Thyroid gland (tissue), 4 donors: ENCODE results near the gene JDP2. TPM values are rescaled to one million over a fixed set of nuclear protein-coding genes. Genes with fewer than 3 reads are reported as not detected.

Source experiments
- DNase-seq, 2 donors: peaks; one replicate each; pipeline ENCODE4 v3.0.0-alpha.2; 2019
- H3K27ac ChIP-seq, 3 donors: fragments of 200-600 bp; sonication (generic); 1 replicate in 2 of 3; 2 replicates in 1 of 3; pipeline ENCODE4 v1.5.1; 2016 to 2019; ENCODE audit warnings: mild to moderate bottlenecking in 1 of 3, moderate library complexity in 1 of 3
- H3K27me3 ChIP-seq: fragments of 200-600 bp; sonication (generic); one replicate; pipeline ENCODE4 v1.5.1; 2019
- H3K36me3 ChIP-seq, 2 donors: fragments of 200-600 bp; sonication (generic); one replicate each; pipeline ENCODE4 v1.5.1; 2016 to 2019
- H3K4me1 ChIP-seq, 2 donors: fragments of 200-600 bp; sonication (generic); one replicate each; pipeline ENCODE4 v1.5.1; 2017 to 2019
- H3K4me3 ChIP-seq, 3 donors: fragments of 200-600 bp; sonication (generic); replicated peaks in 1 of 3; 1 replicate in 2 of 3; 2 replicates in 1 of 3; pipeline ENCODE4 v1.5.1; 2016; ENCODE audit warnings: mild to moderate bottlenecking in 1 of 3
- H3K9me3 ChIP-seq: fragments of 200-600 bp; sonication (generic); one replicate; pipeline ENCODE4 v1.5.1; 2017
- POLR2A ChIP-seq, 2 donors: fragments of 450-650 bp; IDR thresholded peaks; one replicate each; pipeline ENCODE4 v1.6.1; 2017; ENCODE audit warnings: antibody characterized with exemption in 2 of 2, mild to moderate bottlenecking in 2 of 2, moderate library complexity in 1 of 2
- WGBS, 2 donors: methylation state at CpG; one replicate each; pipeline ENCODE4 v1.1.5; 2017; 5-methylcytosine and 5-hydroxymethylcytosine counted together
- intact Hi-C: fragments of 100-400 bp; cut with DNase I; formaldehyde crosslinking; loops from one replicate; pipeline ENCODE4 v1.15.1; 2023
- total RNA-seq, 4 donors: library from RNA; depleted of rRNA; stranded (reverse); fragments of >200 nt; gene quantifications; one replicate each; pipeline ENCODE4 v1.2.3, GENCODE V29; 2016
- TF ChIP-seq, protein P1 (sequence below), 6 experiments: fragments of 200-600 bp in 3 of 6; fragments of 450-650 bp in 3 of 6; sonication (generic) in 3 of 6; IDR thresholded peaks; one replicate each; pipeline ENCODE4 v1.5.1; 2016 to 2019; ENCODE audit warnings: antibody characterized with exemption in 6 of 6, mild to moderate bottlenecking in 2 of 6, inconsistent platforms in 1 of 6, moderate library complexity in 1 of 6

Gene JDP2
- total RNA-seq, 4 donors from 2014 or later, result 24.2 to 54.6 (median 36.3) TPM

DNA sequence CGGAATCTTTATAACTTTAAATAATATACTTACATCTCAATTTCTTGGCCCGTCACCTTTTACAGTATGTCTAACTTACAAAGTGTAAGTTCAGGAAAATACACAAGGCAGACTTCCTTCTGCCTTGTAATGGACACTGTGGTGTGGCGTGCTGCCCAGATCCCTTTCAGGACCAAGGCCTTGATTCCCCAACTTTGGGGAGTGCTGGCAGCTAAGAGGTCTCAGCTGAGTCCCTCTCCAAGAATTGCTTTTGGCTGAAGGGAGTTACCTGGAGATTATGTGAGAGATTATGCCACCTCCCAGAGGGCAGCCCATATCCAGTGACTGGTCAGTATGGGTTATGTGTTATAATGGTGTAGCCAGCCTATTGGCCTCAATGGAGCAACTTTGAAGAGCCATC, 73.3 kb downstream of the JDP2 start:
- 97 to 98% methylated on average over 3 of the region's 3 CpGs for WGBS, 2 donors
- no peak for TF ChIP-seq POLR2A (IDR thresholded peaks at IDR 0.05)
- TF ChIP-seq, protein P1, sequence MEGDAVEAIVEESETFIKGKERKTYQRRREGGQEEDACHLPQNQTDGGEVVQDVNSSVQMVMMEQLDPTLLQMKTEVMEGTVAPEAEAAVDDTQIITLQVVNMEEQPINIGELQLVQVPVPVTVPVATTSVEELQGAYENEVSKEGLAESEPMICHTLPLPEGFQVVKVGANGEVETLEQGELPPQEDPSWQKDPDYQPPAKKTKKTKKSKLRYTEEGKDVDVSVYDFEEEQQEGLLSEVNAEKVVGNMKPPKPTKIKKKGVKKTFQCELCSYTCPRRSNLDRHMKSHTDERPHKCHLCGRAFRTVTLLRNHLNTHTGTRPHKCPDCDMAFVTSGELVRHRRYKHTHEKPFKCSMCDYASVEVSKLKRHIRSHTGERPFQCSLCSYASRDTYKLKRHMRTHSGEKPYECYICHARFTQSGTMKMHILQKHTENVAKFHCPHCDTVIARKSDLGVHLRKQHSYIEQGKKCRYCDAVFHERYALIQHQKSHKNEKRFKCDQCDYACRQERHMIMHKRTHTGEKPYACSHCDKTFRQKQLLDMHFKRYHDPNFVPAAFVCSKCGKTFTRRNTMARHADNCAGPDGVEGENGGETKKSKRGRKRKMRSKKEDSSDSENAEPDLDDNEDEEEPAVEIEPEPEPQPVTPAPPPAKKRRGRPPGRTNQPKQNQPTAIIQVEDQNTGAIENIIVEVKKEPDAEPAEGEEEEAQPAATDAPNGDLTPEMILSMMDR (IDR thresholded peaks at IDR 0.05), result no peak
- H3K4me3 ChIP-seq, result no peak overlapping the region
- H3K4me1 ChIP-seq, result no peaks in the 10 kb centered on the region
- no peak overlapping the region for H3K27ac ChIP-seq
- no peaks in the 10 kb centered on the region for H3K27me3 ChIP-seq
- no peaks in the 10 kb centered on the region for H3K36me3 ChIP-seq
- intact Hi-C loops, result no loop called here
- no peak for DNase-seq
- H3K9me3 ChIP-seq, result no peaks in the 10 kb centered on the region

DNA sequence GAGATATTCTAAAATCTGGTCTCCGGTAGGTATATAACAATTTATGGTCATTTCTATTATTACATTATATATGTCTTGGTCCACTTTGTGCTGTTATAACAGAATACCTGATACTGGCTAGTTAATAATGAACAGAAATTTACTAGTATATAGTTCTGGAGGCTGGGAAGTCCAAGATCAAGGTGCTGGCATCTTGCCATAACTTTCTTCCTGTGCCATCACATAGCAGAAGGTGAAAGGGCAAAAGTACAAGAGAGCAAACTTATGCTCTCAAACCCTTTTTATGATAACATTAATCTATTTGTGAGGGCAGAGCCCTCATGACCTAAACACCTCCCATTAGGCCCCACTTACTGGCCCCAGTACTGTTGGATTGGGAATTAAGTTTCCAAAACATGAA, 76.6 kb downstream of the JDP2 start:
- no peak for DNase-seq
- Histone ChIP-seq H3K4me1 (no peaks in the 10 kb centered on the region), H3K9me3 (no peaks in the 10 kb centered on the region), H3K4me3 (no peak overlapping the region), H3K36me3 (no peaks in the 10 kb centered on the region), H3K27me3 (no peaks in the 10 kb centered on the region), H3K27ac (no peak overlapping the region)
- TF ChIP-seq, protein P1 (IDR thresholded peaks at IDR 0.05), result no peak
- TF ChIP-seq POLR2A (IDR thresholded peaks at IDR 0.05), result no peak
- intact Hi-C loops, result no loop called here
- WGBS, 2 donors, result 98% methylated on average over 1 of the region's 1 CpG

DNA sequence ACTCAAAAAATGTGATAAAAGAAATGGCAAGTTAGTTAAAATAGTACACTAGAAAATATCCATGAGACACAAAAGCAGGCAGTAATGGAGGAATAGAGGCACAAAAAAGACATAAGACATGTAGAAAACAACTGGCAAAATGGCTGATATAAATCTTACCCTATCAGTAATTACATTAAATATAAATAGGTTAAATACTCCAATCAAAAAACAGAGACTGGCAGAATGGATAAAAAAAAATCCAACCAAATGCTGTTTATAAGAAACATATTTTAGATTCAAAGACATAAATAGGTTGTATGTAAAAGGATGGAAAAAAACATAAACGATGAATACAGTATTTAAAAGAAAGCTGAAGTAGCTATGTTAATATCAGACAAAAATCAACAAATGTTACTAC, 79.1 kb downstream of the JDP2 start:
- WGBS, 2 donors, result 97 to 98% methylated on average over 1 of the region's 1 CpG
- no peaks in the 10 kb centered on the region for H3K27me3 ChIP-seq
- no peak overlapping the region for H3K27ac ChIP-seq
- no peak overlapping the region for H3K4me3 ChIP-seq
- intact Hi-C loops, result no loop called here
- no peaks in the 10 kb centered on the region for H3K9me3 ChIP-seq
- no peak for TF ChIP-seq POLR2A (IDR thresholded peaks at IDR 0.05)
- no peaks in the 10 kb centered on the region for H3K4me1 ChIP-seq
- DNase-seq, result no peak
- no peaks in the 10 kb centered on the region for H3K36me3 ChIP-seq

DNA sequence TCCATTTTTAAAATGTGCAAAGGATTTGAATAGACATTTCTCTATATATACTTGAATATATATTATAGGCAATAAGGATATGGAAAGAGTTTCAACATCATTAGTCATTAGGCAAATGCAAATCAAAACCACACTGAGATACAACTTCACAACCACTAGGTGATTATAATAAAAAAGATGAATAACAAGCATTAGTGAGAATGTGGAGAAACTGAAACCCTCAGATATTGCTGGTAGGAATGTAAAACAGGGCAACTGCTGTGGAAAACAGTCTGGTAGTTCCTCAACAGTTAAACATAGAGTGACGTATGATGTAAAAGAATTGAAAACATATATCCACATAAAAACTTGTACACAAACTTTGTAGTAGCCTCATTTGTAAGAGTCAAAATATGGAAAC, 82.7 kb downstream of the JDP2 start:
- Histone ChIP-seq H3K4me3 (no peak overlapping the region), H3K4me1 (peaks cover 8 to 15% of the 10 kb centered on the region in 2 donors), H3K36me3 (no peaks in the 10 kb centered on the region), H3K27me3 (no peaks in the 10 kb centered on the region), H3K27ac (no peak overlapping the region), H3K9me3 (no peaks in the 10 kb centered on the region)
- 94 to 100% methylated on average over 1 of the region's 1 CpG for WGBS, 2 donors
- TF ChIP-seq, protein P1 (IDR thresholded peaks at IDR 0.05), result no peak
- TF ChIP-seq POLR2A (IDR thresholded peaks at IDR 0.05), result no peak
- no peak for DNase-seq
- intact Hi-C loops, result loop anchor here (10.0 kb wide), 1 partner anchor 54 kb away; no protein-coding TSS in a partner anchor

DNA sequence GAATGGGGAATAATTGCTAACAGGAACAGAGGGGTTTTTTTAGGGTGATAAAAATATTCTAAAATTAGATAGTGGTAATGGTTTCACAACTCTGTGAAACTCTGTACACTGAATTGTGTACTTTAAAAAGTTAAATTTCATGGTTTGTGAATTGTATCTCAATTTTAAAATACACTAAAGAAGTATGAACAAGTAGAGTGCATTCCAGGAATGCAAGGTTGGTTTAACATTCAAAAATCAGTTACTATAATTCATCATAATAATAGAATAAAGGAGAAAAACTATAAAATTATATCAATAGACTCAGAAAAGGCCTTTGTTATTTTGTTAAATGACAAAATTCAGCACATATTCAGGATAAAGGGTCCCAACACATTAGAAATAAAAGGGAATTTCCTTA, 83.4 kb downstream of the JDP2 start:
- no peak overlapping the region for H3K27ac ChIP-seq
- intact Hi-C loops, result loop anchor here (10.0 kb wide), 1 partner anchor 54 kb away; no protein-coding TSS in a partner anchor
- H3K36me3 ChIP-seq, result no peaks in the 10 kb centered on the region
- no peaks in the 10 kb centered on the region for H3K27me3 ChIP-seq
- H3K9me3 ChIP-seq, result no peaks in the 10 kb centered on the region
- DNase-seq, result no peak
- peaks cover 8 to 15% of the 10 kb centered on the region in 2 donors for H3K4me1 ChIP-seq
- no peak for TF ChIP-seq POLR2A (IDR thresholded peaks at IDR 0.05)
- TF ChIP-seq, protein P1 (IDR thresholded peaks at IDR 0.05), result no peak
- H3K4me3 ChIP-seq, result no peak overlapping the region
